ENCODE data around the gene PIP5K1B. TPM values are rescaled to one million over a fixed set of nuclear protein-coding genes. Genes with fewer than 3 reads are reported as not detected.

The PIP5K1B gene
- total and polyA plus RNA-seq, 2 of the 13 experiments (the other 11 are each of a cell fraction or from before 2014, with no cell fraction given): 15.8 to 17.5 TPM

- TF ChIP-seq MZF1 (CRISPR knock-in tag; IDR thresholded peaks at IDR 0.05; ENCODE audit: borderline replicate concordance): no peak
- TF ChIP-seq MBNL3 (CRISPR knock-in tag; conservative IDR thresholded peaks at IDR 0.05): no peak
- no peak for TF ChIP-seq ZNF782 (CRISPR knock-in tag; IDR thresholded peaks at IDR 0.05; ENCODE audit: borderline replicate concordance)
- TF ChIP-seq MEIS2 (CRISPR knock-in tag; IDR thresholded peaks at IDR 0.05): no peak
- TF ChIP-seq MYC (CRISPR knock-in tag; IDR thresholded peaks at IDR 0.05; ENCODE audit: borderline replicate concordance): peak; percentile 63
- no peak for TF ChIP-seq TMF1 (CRISPR knock-in tag; IDR thresholded peaks at IDR 0.05; ENCODE audit: low read depth)
- TF ChIP-seq CHD4 (IDR thresholded peaks at IDR 0.05; ENCODE audit: borderline replicate concordance, low read length): peak; percentile 44; the same call in 1 of the 2 replicates
- TF ChIP-seq ZNF703 (CRISPR knock-in tag; IDR thresholded peaks at IDR 0.05; ENCODE audit: borderline replicate concordance): no peak
- TF ChIP-seq FOXP4 (CRISPR knock-in tag; IDR thresholded peaks at IDR 0.05): no peak
- peak; percentile 51; the same call in 1 of the 2 replicates for TF ChIP-seq SNAPC2 (CRISPR knock-in tag; IDR thresholded peaks at IDR 0.05)
- peak; percentile 18; the same call in 1 of the 2 replicates for TF ChIP-seq HMGXB3 (CRISPR knock-in tag; IDR thresholded peaks at IDR 0.05; ENCODE audit: borderline replicate concordance)
- no peak for TF ChIP-seq ZNF10 (CRISPR knock-in tag; IDR thresholded peaks at IDR 0.05; ENCODE audit: borderline replicate concordance, low read depth)
- TF ChIP-seq ZNF879 (CRISPR knock-in tag; IDR thresholded peaks at IDR 0.05): no peak
- TF ChIP-seq TOPORS (CRISPR knock-in tag; IDR thresholded peaks at IDR 0.05): 0 out of 2 replicates have a peak, but pooled peaks have one; percentile 59
- no peak for TF ChIP-seq HNRNPK (IDR thresholded peaks at IDR 0.05; ENCODE audit: low read depth, low read length, poor library complexity, severe bottlenecking)
- peak; percentile 94 for TF ChIP-seq ZNF543 (CRISPR knock-in tag; IDR thresholded peaks at IDR 0.05)
- TF ChIP-seq CREB1 (IDR thresholded peaks at IDR 0.05): peak; percentile 98
- peak; percentile 100 for TF ChIP-seq CREB1 (CRISPR knock-in tag; IDR thresholded peaks at IDR 0.05)
- no peak for TF ChIP-seq CENPX (CRISPR knock-in tag; IDR thresholded peaks at IDR 0.05)
- peak; percentile 81 for TF ChIP-seq SALL2 (CRISPR knock-in tag; IDR thresholded peaks at IDR 0.05)
- peak; percentile 94 for TF ChIP-seq KDM2A (CRISPR knock-in tag; IDR thresholded peaks at IDR 0.05; ENCODE audit: borderline replicate concordance, low read depth)
- no peak for TF ChIP-seq SATB2 (CRISPR knock-in tag; IDR thresholded peaks at IDR 0.05)
- 0 out of 2 replicates have a peak, but pooled peaks have one; percentile 35 for TF ChIP-seq ZNF766 (CRISPR knock-in tag; IDR thresholded peaks at IDR 0.05; ENCODE audit: borderline replicate concordance)
These were observed 74.7 kb downstream of the PIP5K1B start (continued) for GRCh38 chr9:68779558-68780379.
